Effector memory CD4-positive, alpha-beta T cell (primary cell): Measurements from ENCODE around the gene ETAA1.

ENCODE experiments used
- DNase-seq, 3 donors: peaks; one replicate each; pipeline ENCODE4 v3.0.0-alpha.2; 2020
- H3K27ac ChIP-seq: 2 replicates; pipeline ENCODE4 v1.7.0; 2013; ENCODE audit warnings: mild to moderate bottlenecking, low read length, moderate library complexity; ENCODE audit not compliant: insufficient read depth, poor library complexity, severe bottlenecking
- H3K27me3 ChIP-seq: replicated peaks from 2 replicates; pipeline ENCODE4 v1.7.0; 2013; ENCODE audit warnings: mild to moderate bottlenecking, low read length; ENCODE audit not compliant: insufficient read depth, control insufficient read depth, poor library complexity, severe bottlenecking
- H3K36me3 ChIP-seq: 2 replicates; pipeline ENCODE4 v1.7.0; 2013; ENCODE audit warnings: mild to moderate bottlenecking, low read length, moderate library complexity; ENCODE audit not compliant: control insufficient read depth, insufficient read depth
- H3K4me1 ChIP-seq: 2 replicates; pipeline ENCODE4 v1.7.0; 2013; ENCODE audit warnings: low read length, mild to moderate bottlenecking; ENCODE audit not compliant: control insufficient read depth, insufficient read depth, poor library complexity, severe bottlenecking
- H3K4me3 ChIP-seq: 2 replicates; pipeline ENCODE4 v1.7.0; 2013; ENCODE audit warnings: low read length, low read depth, mild to moderate bottlenecking; ENCODE audit not compliant: insufficient read depth, poor library complexity, severe bottlenecking
- H3K9me3 ChIP-seq: 2 replicates; pipeline ENCODE4 v1.7.0; 2013; ENCODE audit warnings: mild to moderate bottlenecking, low read length, moderate library complexity; ENCODE audit not compliant: control insufficient read depth

Gene ETAA1

DNA sequence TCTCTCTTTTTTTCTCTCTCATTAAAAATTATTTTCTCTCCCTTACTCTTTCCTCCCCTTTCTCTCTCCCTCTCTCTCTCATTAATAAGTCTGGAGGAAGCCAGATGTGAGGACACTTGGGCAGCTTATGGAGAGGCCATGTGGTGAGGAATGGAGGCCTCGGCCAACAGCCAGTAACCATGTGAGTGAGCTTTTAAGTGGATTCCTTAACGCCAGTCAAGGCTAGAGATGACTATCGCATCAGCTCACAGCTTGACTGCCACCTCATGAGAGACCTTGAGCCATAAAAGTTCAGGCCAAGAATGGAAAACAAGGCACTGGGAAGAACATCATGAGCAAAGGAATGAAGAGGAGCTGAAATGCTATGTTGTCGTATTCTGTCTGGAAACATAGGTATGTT is 39.1 kb downstream of the ETAA1 start:
- H3K27me3 ChIP-seq = no peaks in the 10 kb centered on the region
- H3K36me3 ChIP-seq = no peaks in the 10 kb centered on the region
- no peak for DNase-seq
- no peaks in the 10 kb centered on the region for H3K4me1 ChIP-seq
- no peak overlapping the region for H3K27ac ChIP-seq
- H3K9me3 ChIP-seq = no peaks in the 10 kb centered on the region
- no peak overlapping the region for H3K4me3 ChIP-seq

- Histone ChIP-seq H3K27me3 (no peaks in the 10 kb centered on the region), H3K36me3 (no peaks in the 10 kb centered on the region), H3K27ac (no peak overlapping the region), H3K9me3 (no peaks in the 10 kb centered on the region), H3K4me3 (no peak overlapping the region), H3K4me1 (no peaks in the 10 kb centered on the region)
- no peak for DNase-seq
These were observed 40.0 kb downstream of the ETAA1 start for GRCh38 chr2:67437114-67437513.

DNA sequence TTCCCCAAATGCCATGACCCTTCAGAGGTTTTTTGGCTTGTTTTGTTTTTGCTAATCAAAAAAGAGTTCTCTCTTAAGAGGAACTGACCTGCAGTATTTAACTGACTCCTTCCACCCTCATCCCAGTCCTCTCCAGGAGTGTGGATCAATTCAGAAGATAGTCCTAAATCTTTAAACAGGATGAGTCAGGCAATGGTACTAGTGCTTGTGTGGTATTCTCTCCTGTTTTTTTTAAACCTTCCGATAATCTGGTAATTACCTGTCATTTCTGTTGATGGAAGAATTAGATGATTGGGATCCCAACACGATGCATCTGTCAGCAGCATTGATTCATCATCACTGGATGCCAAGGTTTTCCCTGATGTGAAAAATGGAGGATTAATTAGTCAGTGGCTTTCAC is 41.2 kb downstream of the ETAA1 start:
- Histone ChIP-seq H3K4me3 (no peak overlapping the region), H3K4me1 (no peaks in the 10 kb centered on the region), H3K27me3 (no peaks in the 10 kb centered on the region), H3K9me3 (no peaks in the 10 kb centered on the region), H3K27ac (no peak overlapping the region), H3K36me3 (no peaks in the 10 kb centered on the region)
- no peak for DNase-seq

GRCh38 chr2:67445652-67446268 is 48.6 kb downstream of the ETAA1 start:
- H3K4me1 ChIP-seq = no peaks in the 10 kb centered on the region
- no peak for DNase-seq
- H3K9me3 ChIP-seq = no peaks in the 10 kb centered on the region
- no peaks in the 10 kb centered on the region for H3K36me3 ChIP-seq
- no peak overlapping the region for H3K27ac ChIP-seq
- H3K27me3 ChIP-seq = no peaks in the 10 kb centered on the region
- no peak overlapping the region for H3K4me3 ChIP-seq

DNA sequence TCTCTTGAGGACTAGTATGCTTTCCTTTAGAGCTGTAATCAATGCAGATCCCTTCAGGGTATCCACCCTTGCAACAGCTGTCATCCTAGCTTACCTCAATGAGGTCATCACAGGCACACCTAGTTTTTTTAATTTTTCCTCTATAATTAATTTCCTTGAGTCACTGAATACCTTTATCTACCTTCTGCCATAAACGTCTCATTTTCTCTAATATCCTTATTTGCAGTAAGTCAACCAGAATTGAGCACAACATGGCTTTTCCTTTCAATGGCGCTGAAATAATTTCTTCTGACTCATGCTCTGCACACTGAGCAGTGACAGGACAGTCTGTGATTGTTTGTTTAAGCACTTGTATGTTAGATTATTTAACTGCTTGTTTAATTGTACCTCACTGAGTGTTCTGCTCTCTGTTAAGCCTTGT is 49.4 kb downstream of the ETAA1 start:
- Histone ChIP-seq H3K27ac (no peak overlapping the region), H3K27me3 (no peaks in the 10 kb centered on the region), H3K4me1 (no peaks in the 10 kb centered on the region), H3K4me3 (no peak overlapping the region), H3K36me3 (no peaks in the 10 kb centered on the region), H3K9me3 (no peaks in the 10 kb centered on the region)
- no peak for DNase-seq

DNA sequence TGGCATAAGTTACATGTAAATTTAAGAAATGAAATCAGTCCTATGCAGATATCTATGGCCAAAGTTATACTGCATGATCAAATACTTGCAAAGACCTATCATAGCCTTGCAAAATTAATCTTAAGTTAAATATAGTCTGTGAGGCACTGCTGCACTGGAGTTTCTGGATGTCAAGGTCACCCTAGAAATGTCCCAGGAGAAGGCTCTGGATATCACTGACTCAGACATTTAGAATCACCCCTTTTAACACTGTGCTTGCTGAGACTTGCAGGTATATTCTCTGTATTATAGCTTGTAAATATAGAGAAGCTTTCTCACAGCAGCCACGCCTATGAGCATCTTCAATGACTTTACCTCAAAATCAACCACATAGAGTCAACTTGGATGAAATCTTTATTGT is 51.5 kb downstream of the ETAA1 start:
- DNase-seq = no peak
- Histone ChIP-seq H3K36me3 (no peaks in the 10 kb centered on the region), H3K4me1 (no peaks in the 10 kb centered on the region), H3K27ac (no peak overlapping the region), H3K27me3 (no peaks in the 10 kb centered on the region), H3K9me3 (no peaks in the 10 kb centered on the region), H3K4me3 (no peak overlapping the region)

GRCh38 chr2:67451086-67451832 is 54.1 kb downstream of the ETAA1 start:
- no peaks in the 10 kb centered on the region for H3K27me3 ChIP-seq
- H3K27ac ChIP-seq = no peak overlapping the region
- H3K9me3 ChIP-seq = no peaks in the 10 kb centered on the region
- no peaks in the 10 kb centered on the region for H3K4me1 ChIP-seq
- no peak for DNase-seq
- no peaks in the 10 kb centered on the region for H3K36me3 ChIP-seq
- H3K4me3 ChIP-seq = no peak overlapping the region

GRCh38 chr2:67453310-67453709 is 56.2 kb downstream of the ETAA1 start:
- no peak for DNase-seq
- no peaks in the 10 kb centered on the region for H3K4me1 ChIP-seq
- H3K9me3 ChIP-seq = no peaks in the 10 kb centered on the region
- H3K36me3 ChIP-seq = no peaks in the 10 kb centered on the region
- no peak overlapping the region for H3K27ac ChIP-seq
- no peaks in the 10 kb centered on the region for H3K27me3 ChIP-seq
- H3K4me3 ChIP-seq = no peak overlapping the region

DNA sequence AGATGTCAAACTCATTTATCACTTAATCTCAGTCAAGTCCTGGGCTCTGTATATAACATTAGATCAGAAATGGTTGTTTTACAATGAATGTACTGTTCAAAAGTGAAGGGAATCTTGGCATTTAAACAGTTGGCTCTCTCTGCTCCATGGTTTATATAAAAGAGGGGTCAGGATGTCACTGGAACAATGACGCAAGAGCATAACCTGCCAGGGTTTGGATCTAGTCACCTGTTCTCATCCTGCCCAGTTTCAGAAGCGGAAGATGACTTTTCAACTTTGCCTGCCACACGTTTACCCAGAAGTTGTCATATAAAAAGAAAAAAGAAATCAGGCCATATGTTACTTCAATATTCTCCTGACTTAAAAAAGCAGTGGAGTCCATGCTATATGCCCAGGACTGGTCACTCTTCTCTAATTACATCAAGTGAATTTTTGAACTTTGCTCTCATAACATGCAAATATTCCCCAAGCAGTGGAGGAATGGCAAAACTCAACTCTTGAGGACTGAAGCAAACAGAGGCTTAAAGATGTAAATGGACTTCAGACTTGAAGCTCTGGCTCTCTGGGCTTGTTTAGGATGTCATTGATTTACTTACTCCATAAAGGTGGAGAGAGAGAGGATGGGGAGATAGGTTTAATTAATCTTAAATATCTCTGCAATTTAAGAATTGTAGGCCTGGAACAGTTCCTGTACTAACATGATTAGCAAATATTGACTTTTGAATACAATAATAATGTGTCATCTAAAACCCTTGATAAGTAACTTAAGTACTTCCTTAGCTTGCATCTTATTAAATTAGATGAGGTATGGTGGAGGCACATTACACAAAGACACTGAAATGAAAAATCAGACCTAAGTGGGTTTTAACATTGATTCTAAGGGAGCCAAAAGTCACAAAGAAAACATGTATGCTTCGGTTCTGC is 58.3 kb downstream of the ETAA1 start:
- Histone ChIP-seq H3K27me3 (no peaks in the 10 kb centered on the region), H3K9me3 (no peaks in the 10 kb centered on the region), H3K27ac (no peak overlapping the region), H3K36me3 (no peaks in the 10 kb centered on the region), H3K4me1 (no peaks in the 10 kb centered on the region), H3K4me3 (no peak overlapping the region)
- no peak for DNase-seq

DNA sequence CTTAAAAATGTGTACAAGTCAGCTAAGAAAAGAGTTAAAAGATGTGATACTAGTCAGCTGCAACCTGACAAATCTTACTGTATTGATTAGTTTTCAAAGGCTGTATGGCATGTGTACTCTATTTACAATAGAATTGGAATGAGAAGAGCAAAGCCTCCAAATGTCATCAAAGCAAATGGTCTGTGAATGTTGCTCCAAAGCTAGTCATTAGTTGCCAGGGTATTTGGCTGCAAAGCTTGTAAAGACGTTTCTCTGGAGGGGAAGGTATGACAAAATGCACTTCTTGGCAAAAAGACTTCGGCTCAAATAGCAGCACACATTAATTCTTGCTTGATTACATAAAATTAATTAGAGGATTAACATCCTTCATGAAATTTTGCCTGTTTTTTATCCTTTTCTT is 59.3 kb downstream of the ETAA1 start:
- DNase-seq = no peak
- Histone ChIP-seq H3K9me3 (no peaks in the 10 kb centered on the region), H3K27me3 (no peaks in the 10 kb centered on the region), H3K36me3 (no peaks in the 10 kb centered on the region), H3K4me3 (no peak overlapping the region), H3K27ac (no peak overlapping the region), H3K4me1 (no peaks in the 10 kb centered on the region)
